Panc1 (cell line): ENCODE measurements around the gene SREBF2. TPM values are rescaled to one million over a fixed set of nuclear protein-coding genes. Genes with fewer than 3 reads are reported as not detected.
A peak's percentile ranks its signal among the peaks of the same experiment; 100 is the strongest.

Experiments used
- ATAC-seq: fragments of 200-7000 bp; cut with Tn5 transposase; 2 replicates; pipeline ENCODE4 v1.9.1; 2020; ENCODE audit warnings: mild to moderate bottlenecking, moderate library complexity
- BruUV-seq: library from RNA; stranded (reverse); fragments of 400-500 nt; replicated peaks from 2 replicates; lab custom pipeline; 2021; lab: Mats Ljungman, UMichigan
- CTCF ChIA-PET: fragments of 300-600 bp; sonication (Branson Sonifier 250); formaldehyde crosslinking; loops from one replicate; lab custom pipeline; 2022; ENCODE audit warnings: antibody characterized with exemption; lab: Charles Lee
- POLR2A ChIA-PET: fragments of 300-600 bp; sonication (Branson Sonifier 250); formaldehyde crosslinking; loops from one replicate; lab custom pipeline; 2022; ENCODE audit warnings: antibody characterized with exemption; lab: Charles Lee
- DNase-seq: peaks from one replicate; pipeline ENCODE4 v3.0.0-alpha.2; 2010; ENCODE audit warnings: low read depth, low spot score
- H3K27ac ChIP-seq: 2 replicates; pipeline ENCODE4 v1.5.1; 2011; ENCODE audit warnings: mild to moderate bottlenecking, low read length, inconsistent platforms
- H3K27me3 ChIP-seq: fragments of 200-500 bp; sonication (Bioruptor generic); 2 replicates; pipeline ENCODE4 v1.6.0; 2014; ENCODE audit warnings: low read length, inconsistent platforms; ENCODE audit not compliant: control insufficient read depth, insufficient read depth
- H3K36me3 ChIP-seq: fragments of 200-500 bp; sonication (Bioruptor generic); 2 replicates; pipeline ENCODE4 v1.5.1; 2014; ENCODE audit warnings: inconsistent platforms, mild to moderate bottlenecking, low read length, moderate library complexity; ENCODE audit not compliant: control insufficient read depth, insufficient read depth
- H3K4me1 ChIP-seq: 2 replicates; pipeline ENCODE4 v1.5.1; 2011; ENCODE audit warnings: inconsistent platforms, mild to moderate bottlenecking, low read length, moderate library complexity; ENCODE audit not compliant: control insufficient read depth, insufficient read depth
- H3K4me3 ChIP-seq, 2 experiments: 2 replicates each; pipeline ENCODE4 v1.5.1; 2011 to 2012; ENCODE audit warnings: low read depth in 2 of 2, low read length in 2 of 2, mild to moderate bottlenecking in 2 of 2, inconsistent platforms in 1 of 2, moderate library complexity in 1 of 2
- H3K9me3 ChIP-seq: fragments of 200-500 bp; sonication (Bioruptor generic); 2 replicates; pipeline ENCODE4 v1.5.1; 2014; ENCODE audit warnings: low read depth, mild to moderate bottlenecking, inconsistent platforms, low read length, moderate library complexity; ENCODE audit not compliant: control insufficient read depth, insufficient read depth
- CTCF ChIP-seq: fragments of 450-650 bp; IDR thresholded peaks from 2 replicates; pipeline ENCODE4 v1.5.1; 2017; ENCODE audit warnings: mild to moderate bottlenecking
- POLR2AphosphoS5 ChIP-seq: IDR thresholded peaks from 2 replicates; pipeline ENCODE4 v1.6.1; 2012; ENCODE audit warnings: mild to moderate bottlenecking, low read depth, low read length, moderate library complexity
- SIN3A ChIP-seq: IDR thresholded peaks from 2 replicates; pipeline ENCODE4 v1.6.1; 2012; ENCODE audit warnings: low read depth, mild to moderate bottlenecking, low read length, moderate library complexity, borderline replicate concordance; ENCODE audit not compliant: insufficient read depth
- TCF7L2 ChIP-seq: IDR thresholded peaks from 2 replicates; pipeline ENCODE4 v1.6.1; 2011; ENCODE audit warnings: mild to moderate bottlenecking, low read depth, low read length, inconsistent platforms
- in situ Hi-C: cut with HindIII; loops from 2 replicates; pipeline ENCODE4 v1.10.0; 2016; ENCODE audit warnings: low sequenced_read_pairs, low pct_unique_long_range_greater_than_20kb
- intact Hi-C: fragments of 100-400 bp; cut with micrococcal nuclease; formaldehyde crosslinking; loops from one replicate; pipeline ENCODE4 v1.10.0; 2022; ENCODE audit not compliant: unreplicated experiment
- total RNA-seq: library from RNA; stranded (reverse); gene quantifications from one replicate; pipeline ENCODE4 v1.2.1, GENCODE V29; 2021; ENCODE audit not compliant: unreplicated experiment
- TF ChIP-seq, protein P1 (sequence below), 2 experiments: IDR thresholded peaks; 2 replicates each; pipeline ENCODE4 v1.6.1; 2011 to 2012; ENCODE audit warnings: low read depth in 2 of 2, control low read depth in 1 of 2, low read length in 1 of 2, mild to moderate bottlenecking in 1 of 2, moderate library complexity in 1 of 2; ENCODE audit not compliant: insufficient read depth in 1 of 2

The SREBF2 gene
- total RNA-seq, 1 experiment from 2014 or later: 73.0 TPM

- BruUV-seq: no TSS peak
These were observed 108.2 kb downstream of the SREBF2 start for GRCh38 chr22:41940832-41941765.

GRCh38 chr22:41943661-41944209 is 110.8 kb downstream of the SREBF2 start:
- ATAC-seq (no peak), DNase-seq (no peak)
- no TSS peak for BruUV-seq
- no peak overlapping the region for H3K27ac ChIP-seq
- H3K4me1 ChIP-seq: peaks cover 9% of the 10 kb centered on the region
- intact Hi-C loops: loop anchor here (5.0 kb wide), 1 partner anchor 246 kb away; the partner anchor contains the start of gene MEI1
- no peaks in the 10 kb centered on the region for H3K27me3 ChIP-seq
- no peaks in the 10 kb centered on the region for H3K9me3 ChIP-seq
- H3K36me3 ChIP-seq: peaks cover 7% of the 10 kb centered on the region
- ChIA-PET POLR2A (no interaction called here), CTCF (no interaction called here)
- no peak for TF ChIP-seq CTCF
- no peak for TF ChIP-seq POLR2AphosphoS5
- TF ChIP-seq, protein P1, sequence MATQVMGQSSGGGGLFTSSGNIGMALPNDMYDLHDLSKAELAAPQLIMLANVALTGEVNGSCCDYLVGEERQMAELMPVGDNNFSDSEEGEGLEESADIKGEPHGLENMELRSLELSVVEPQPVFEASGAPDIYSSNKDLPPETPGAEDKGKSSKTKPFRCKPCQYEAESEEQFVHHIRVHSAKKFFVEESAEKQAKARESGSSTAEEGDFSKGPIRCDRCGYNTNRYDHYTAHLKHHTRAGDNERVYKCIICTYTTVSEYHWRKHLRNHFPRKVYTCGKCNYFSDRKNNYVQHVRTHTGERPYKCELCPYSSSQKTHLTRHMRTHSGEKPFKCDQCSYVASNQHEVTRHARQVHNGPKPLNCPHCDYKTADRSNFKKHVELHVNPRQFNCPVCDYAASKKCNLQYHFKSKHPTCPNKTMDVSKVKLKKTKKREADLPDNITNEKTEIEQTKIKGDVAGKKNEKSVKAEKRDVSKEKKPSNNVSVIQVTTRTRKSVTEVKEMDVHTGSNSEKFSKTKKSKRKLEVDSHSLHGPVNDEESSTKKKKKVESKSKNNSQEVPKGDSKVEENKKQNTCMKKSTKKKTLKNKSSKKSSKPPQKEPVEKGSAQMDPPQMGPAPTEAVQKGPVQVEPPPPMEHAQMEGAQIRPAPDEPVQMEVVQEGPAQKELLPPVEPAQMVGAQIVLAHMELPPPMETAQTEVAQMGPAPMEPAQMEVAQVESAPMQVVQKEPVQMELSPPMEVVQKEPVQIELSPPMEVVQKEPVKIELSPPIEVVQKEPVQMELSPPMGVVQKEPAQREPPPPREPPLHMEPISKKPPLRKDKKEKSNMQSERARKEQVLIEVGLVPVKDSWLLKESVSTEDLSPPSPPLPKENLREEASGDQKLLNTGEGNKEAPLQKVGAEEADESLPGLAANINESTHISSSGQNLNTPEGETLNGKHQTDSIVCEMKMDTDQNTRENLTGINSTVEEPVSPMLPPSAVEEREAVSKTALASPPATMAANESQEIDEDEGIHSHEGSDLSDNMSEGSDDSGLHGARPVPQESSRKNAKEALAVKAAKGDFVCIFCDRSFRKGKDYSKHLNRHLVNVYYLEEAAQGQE (IDR thresholded peaks at IDR 0.05; ENCODE audit: insufficient read depth in 1 of 2, low read depth in 2 of 2, low read length in 1 of 2): no peak
- no peak for TF ChIP-seq SIN3A
- no peak for TF ChIP-seq TCF7L2
- in situ Hi-C loops: no loop called here
- H3K4me3 ChIP-seq: no peak overlapping the region

More at GRCh38 chr22:41940832-41941765, 108.2 kb downstream of the SREBF2 start:
- TF ChIP-seq CTCF: peak; percentile 85
- TF ChIP-seq SIN3A: no peak
- no peak overlapping the region; the same call in 1 of the 2 replicates for H3K27ac ChIP-seq
- no peak overlapping the region for H3K4me3 ChIP-seq
- in situ Hi-C loops: no loop called here
- ATAC-seq (peak; percentile 88), DNase-seq (peak; percentile 51)
- intact Hi-C loops: loop anchor here (5.0 kb wide), 1 partner anchor 244 kb away; the partner anchor contains the start of gene MEI1
- ChIA-PET CTCF (interaction anchor here (0.6 to 1.3 kb wide), 4 partner anchors 119 to 356 kb away, joined by 4 to 13 read pairs (median 6); no protein-coding TSS in a partner anchor), POLR2A (no interaction called here)
- H3K9me3 ChIP-seq: no peaks in the 10 kb centered on the region
- no peaks in the 10 kb centered on the region for H3K27me3 ChIP-seq
- H3K36me3 ChIP-seq: peaks cover 7% of the 10 kb centered on the region
- H3K4me1 ChIP-seq: peaks cover 3% of the 10 kb centered on the region
